GM13976 (cell line): ENCODE measurements around the gene DCAF12.

ENCODE experiments used
- DNase-seq: peaks from one replicate; pipeline ENCODE4 v3.0.0; 2012; ENCODE audit warnings: low spot score
- CTCF ChIP-seq: IDR thresholded peaks from 2 replicates; pipeline ENCODE4 v1.5.1; 2012; ENCODE audit warnings: borderline replicate concordance, mild to moderate bottlenecking; ENCODE audit not compliant: insufficient read depth; ENCODE audit errors: extremely low read depth, missing control alignments, control extremely low read depth
- in situ Hi-C: fragments of 300-500 bp; cut with MboI; formaldehyde crosslinking; loops from one replicate; pipeline ENCODE4 v1.12.0; 2022; ENCODE audit warnings: low sequenced_read_pairs, mixed read lengths, inconsistent platforms; ENCODE audit not compliant: unreplicated experiment

Gene DCAF12

GRCh38 chr9:34072410-34072809 is 54.1 kb downstream of the DCAF12 start:
- no peak for DNase-seq
- TF ChIP-seq CTCF, result no peak
- in situ Hi-C loops, result no loop called here

GRCh38 chr9:34070606-34071324 is 55.7 kb downstream of the DCAF12 start:
- in situ Hi-C loops, result no loop called here
- DNase-seq, result no peak
- TF ChIP-seq CTCF, result no peak

- TF ChIP-seq CTCF, result no peak
- in situ Hi-C loops, result no loop called here
- no peak for DNase-seq
Observed at GRCh38 chr9:34069831-34070230, 56.7 kb downstream of the DCAF12 start.

- in situ Hi-C loops, result no loop called here
- no peak for DNase-seq
- TF ChIP-seq CTCF, result no peak
Observed at GRCh38 chr9:34065541-34065940, 61.0 kb downstream of the DCAF12 start.

GRCh38 chr9:34059954-34060353 is 66.5 kb downstream of the DCAF12 start:
- in situ Hi-C loops, result no loop called here

GRCh38 chr9:34059281-34059680 is 67.2 kb downstream of the DCAF12 start:
- no peak for DNase-seq
- in situ Hi-C loops, result no loop called here
- no peak for TF ChIP-seq CTCF

More at GRCh38 chr9:34059954-34060353, 66.5 kb downstream of the DCAF12 start:
- DNase-seq, result no peak
- TF ChIP-seq CTCF, result no peak
